Measurements from ENCODE around the gene SMIM20. TPM values are rescaled to one million over a fixed set of nuclear protein-coding genes. Genes with fewer than 3 reads are reported as not detected.

Gene SMIM20
- total RNA-seq, 2 donors from 2014 or later, result 35.9 to 40.8 TPM

- 82% methylated on average over 2 of the region's 2 CpGs; no CpG with 5 or more reads in 1 of the 2 experiments for WGBS, 2 experiments (ENCODE audit: insufficient coverage in 1 of 2, insufficient read length in 1 of 2)
- TF ChIP-seq CTCF (conservative IDR thresholded peaks at IDR 0.05), result no peak
These were observed 30.5 kb upstream of the SMIM20 start for GRCh38 chr4:25883565-25883964.

GRCh38 chr4:25884031-25884782 is 29.8 kb upstream of the SMIM20 start:
- no peak overlapping the region for H3K27ac Mint-ChIP-seq
- TF ChIP-seq CTCF (conservative IDR thresholded peaks at IDR 0.05), result no peak
- no peak for DNase-seq
- H3K4me3 Mint-ChIP-seq, result no peak overlapping the region
- no peaks in the 10 kb centered on the region for H3K4me1 Mint-ChIP-seq
- Histone ChIP-seq H3K4me1 (ENCODE audit: control insufficient read depth, insufficient read depth, low read length) (no peaks in the 10 kb centered on the region), H3K27ac (ENCODE audit: low read depth, low read length) (no peak overlapping the region), H3K27me3 (ENCODE audit: control insufficient read depth, insufficient read depth, low read length, poor library complexity, severe bottlenecking) (no peaks in the 10 kb centered on the region), H3K4me3 (ENCODE audit: low read length) (no peak overlapping the region), H3K9ac (ENCODE audit: extremely low read depth, low read length, poor library complexity, severe bottlenecking) (no peak overlapping the region), H3K9me3 (ENCODE audit: control insufficient read depth, low read length) (no peaks in the 10 kb centered on the region), H3K36me3 (ENCODE audit: control insufficient read depth, insufficient read depth, low read length) (no peaks in the 10 kb centered on the region)
- H3K36me3 Mint-ChIP-seq (ENCODE audit: low read depth), result no peaks in the 10 kb centered on the region
- WGBS, 2 experiments (ENCODE audit: insufficient coverage in 1 of 2, insufficient read length in 1 of 2), result 73 to 86% methylated on average over 5 of the region's 5 CpGs
- H3K27me3 Mint-ChIP-seq (ENCODE audit: insufficient read depth), result no peaks in the 10 kb centered on the region
- no peaks in the 10 kb centered on the region for H3K9me3 Mint-ChIP-seq

More at GRCh38 chr4:25883565-25883964, 30.5 kb upstream of the SMIM20 start:
- no peak overlapping the region for H3K27ac ChIP-seq (ENCODE audit: low read depth, low read length)
- no peaks in the 10 kb centered on the region for H3K4me1 Mint-ChIP-seq
- H3K9me3 ChIP-seq (ENCODE audit: control insufficient read depth, low read length), result no peaks in the 10 kb centered on the region
- no peaks in the 10 kb centered on the region for H3K36me3 Mint-ChIP-seq (ENCODE audit: low read depth)
- H3K27me3 ChIP-seq (ENCODE audit: control insufficient read depth, insufficient read depth, low read length, poor library complexity, severe bottlenecking), result no peaks in the 10 kb centered on the region
- no peaks in the 10 kb centered on the region for H3K4me1 ChIP-seq (ENCODE audit: control insufficient read depth, insufficient read depth, low read length)
- H3K9ac ChIP-seq (ENCODE audit: extremely low read depth, low read length, poor library complexity, severe bottlenecking), result no peak overlapping the region
- no peaks in the 10 kb centered on the region for H3K9me3 Mint-ChIP-seq
- no peaks in the 10 kb centered on the region for H3K36me3 ChIP-seq (ENCODE audit: control insufficient read depth, insufficient read depth, low read length)
- DNase-seq, result no peak
- H3K27ac Mint-ChIP-seq, result no peak overlapping the region
- H3K4me3 ChIP-seq (ENCODE audit: low read length), result no peak overlapping the region
- H3K4me3 Mint-ChIP-seq, result no peak overlapping the region
- H3K27me3 Mint-ChIP-seq (ENCODE audit: insufficient read depth), result no peaks in the 10 kb centered on the region

DNA sequence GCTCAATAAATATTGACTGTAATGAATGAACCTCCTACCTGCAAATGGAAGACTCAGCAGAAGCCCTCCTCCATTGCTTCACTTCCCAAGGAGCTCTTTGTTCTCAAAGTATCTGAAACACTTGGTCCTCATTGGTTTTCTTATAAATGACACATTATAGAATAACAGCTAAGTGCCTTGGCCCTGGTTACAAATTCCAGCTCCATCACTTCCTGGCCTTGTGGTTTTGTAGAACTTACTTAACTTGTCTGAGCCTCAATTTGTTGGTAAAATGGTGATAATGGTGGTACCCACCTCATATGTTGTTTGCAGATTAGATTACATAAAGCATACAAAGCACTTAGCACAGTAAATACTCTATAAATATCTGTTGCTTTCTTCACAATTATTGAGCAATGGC is 25.2 kb upstream of the SMIM20 start:
- no peak overlapping the region for H3K27ac ChIP-seq (ENCODE audit: low read depth, low read length)
- no peaks in the 10 kb centered on the region for H3K36me3 ChIP-seq (ENCODE audit: control insufficient read depth, insufficient read depth, low read length)
- no peak for TF ChIP-seq CTCF (conservative IDR thresholded peaks at IDR 0.05)
- H3K4me1 ChIP-seq (ENCODE audit: control insufficient read depth, insufficient read depth, low read length), result peaks cover 5% of the 10 kb centered on the region
- H3K27me3 ChIP-seq (ENCODE audit: control insufficient read depth, insufficient read depth, low read length, poor library complexity, severe bottlenecking), result no peaks in the 10 kb centered on the region
- H3K4me3 ChIP-seq (ENCODE audit: low read length), result no peak overlapping the region
- H3K9me3 ChIP-seq (ENCODE audit: control insufficient read depth, low read length), result no peaks in the 10 kb centered on the region
- no peak overlapping the region for H3K27ac Mint-ChIP-seq
- no peaks in the 10 kb centered on the region for H3K36me3 Mint-ChIP-seq (ENCODE audit: low read depth)
- H3K9ac ChIP-seq (ENCODE audit: extremely low read depth, low read length, poor library complexity, severe bottlenecking), result no peak overlapping the region
- H3K27me3 Mint-ChIP-seq (ENCODE audit: insufficient read depth), result no peaks in the 10 kb centered on the region
- DNase-seq, result no peak
- no peaks in the 10 kb centered on the region for H3K9me3 Mint-ChIP-seq
- no peak overlapping the region for H3K4me3 Mint-ChIP-seq
- H3K4me1 Mint-ChIP-seq, result peaks cover 26% of the 10 kb centered on the region
